NCI-H446 treated with DMSO at 0.1 percent for 48 hours (cell line): Measurements from ENCODE around the gene SYT14.
A peak's percentile ranks its signal among the peaks of the same experiment; 100 is the strongest.
"Not testable (repeated sequence)": the region's sequence is repeated elsewhere in the genome, so short reads cannot be mapped to it uniquely, and the experiment has no call there.

Experiments
- DNase-seq: peaks from one replicate; lab custom pipeline; 2025; lab: John Stamatoyannopoulos, UW

Gene SYT14

DNA sequence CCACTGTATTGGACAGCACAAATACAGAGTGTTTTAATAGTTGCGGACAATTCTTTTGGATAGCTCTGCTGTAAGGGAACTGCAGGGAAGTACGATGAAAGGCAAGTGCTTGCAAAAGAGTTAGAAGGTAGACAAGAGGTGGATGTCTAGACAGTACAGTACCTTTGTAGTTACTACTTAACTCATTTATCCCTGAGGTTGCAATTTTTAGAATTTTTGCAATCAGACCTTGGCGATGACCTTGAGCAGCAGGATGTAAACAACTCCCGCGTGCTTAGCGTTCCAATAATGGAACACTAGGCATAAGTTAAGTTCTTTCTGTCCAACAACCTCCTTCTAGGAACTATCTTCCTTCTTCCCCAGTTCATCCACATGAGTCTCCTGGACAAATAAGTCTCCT is 1.9 kb upstream of the SYT14 start:
- no peak for DNase-seq

DNA sequence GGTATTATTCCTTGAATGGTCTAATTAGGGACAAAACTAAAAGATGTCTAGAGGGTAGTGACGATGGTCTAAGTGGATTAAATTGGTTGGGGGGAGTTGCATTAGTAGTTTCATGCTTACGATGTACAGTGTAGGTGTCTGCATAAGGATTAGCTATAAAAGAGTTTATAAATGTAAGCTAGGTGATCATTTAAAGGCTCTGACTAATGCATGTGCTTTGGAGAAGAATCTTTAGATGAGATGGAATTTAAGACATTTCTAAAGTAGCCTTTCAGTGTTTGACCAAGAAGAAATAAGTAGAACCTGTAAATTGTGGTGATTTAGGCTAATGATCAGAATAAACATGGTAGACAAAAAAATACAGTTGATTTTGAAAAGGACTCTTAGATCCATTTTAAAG is 7.4 kb downstream of the SYT14 start:
- DNase-seq: no peak

DNA sequence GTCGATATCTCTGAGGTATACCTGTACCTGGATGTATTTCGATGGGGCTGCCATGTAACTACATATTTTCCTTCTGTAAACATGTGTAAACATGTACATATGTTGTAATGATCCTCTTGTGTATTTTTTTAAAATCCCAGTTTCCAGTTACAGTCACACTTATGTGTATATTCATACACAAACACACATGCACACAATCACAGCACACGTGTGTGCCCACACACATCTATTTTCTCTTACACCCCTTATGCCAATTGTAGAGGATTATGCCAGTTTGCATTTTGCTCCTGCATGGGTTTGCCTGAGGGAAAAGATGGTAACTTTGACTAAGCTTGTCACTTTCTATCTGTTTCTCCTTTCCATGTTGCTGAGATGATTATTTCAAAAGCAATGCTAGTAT is 10.1 kb downstream of the SYT14 start:
- no peak for DNase-seq

DNA sequence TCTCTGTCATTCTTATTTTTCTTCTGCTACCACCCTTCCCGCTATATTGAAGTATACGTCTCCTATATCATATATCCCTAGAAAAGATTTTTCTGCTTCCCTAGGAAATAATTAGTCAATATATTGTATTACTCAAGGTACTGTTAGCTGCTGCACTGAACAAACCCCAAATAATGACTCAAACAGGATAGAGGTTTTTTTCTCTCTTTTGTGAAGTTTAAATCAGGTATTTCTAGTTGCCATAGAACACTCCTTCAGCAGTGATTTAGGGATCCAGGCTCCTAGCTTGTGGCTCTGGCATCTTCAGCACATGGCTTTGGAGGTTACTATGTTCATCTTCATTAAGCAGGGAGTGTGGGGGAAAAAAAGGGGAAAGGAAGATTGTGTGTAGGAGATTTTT is 18.1 kb downstream of the SYT14 start:
- DNase-seq: no peak

DNA sequence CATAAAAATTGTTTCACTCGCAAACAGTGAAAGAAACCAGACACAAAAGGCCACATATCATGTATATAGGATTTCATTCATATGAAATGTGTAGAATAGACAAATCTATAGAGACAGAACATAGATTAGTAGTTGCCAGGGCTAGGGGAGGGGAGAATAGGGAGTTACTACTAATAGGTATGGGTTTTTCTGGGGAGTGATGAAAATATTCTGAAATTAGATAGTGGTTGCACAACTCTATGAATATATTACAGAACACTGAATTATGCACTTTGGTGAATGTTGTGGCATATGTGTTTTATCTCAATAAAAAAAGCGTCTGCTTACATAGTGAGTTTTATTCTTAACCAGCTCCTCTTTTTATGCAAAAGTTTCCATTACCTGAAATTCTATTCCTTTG is 21.6 kb downstream of the SYT14 start:
- no peak for DNase-seq

DNA sequence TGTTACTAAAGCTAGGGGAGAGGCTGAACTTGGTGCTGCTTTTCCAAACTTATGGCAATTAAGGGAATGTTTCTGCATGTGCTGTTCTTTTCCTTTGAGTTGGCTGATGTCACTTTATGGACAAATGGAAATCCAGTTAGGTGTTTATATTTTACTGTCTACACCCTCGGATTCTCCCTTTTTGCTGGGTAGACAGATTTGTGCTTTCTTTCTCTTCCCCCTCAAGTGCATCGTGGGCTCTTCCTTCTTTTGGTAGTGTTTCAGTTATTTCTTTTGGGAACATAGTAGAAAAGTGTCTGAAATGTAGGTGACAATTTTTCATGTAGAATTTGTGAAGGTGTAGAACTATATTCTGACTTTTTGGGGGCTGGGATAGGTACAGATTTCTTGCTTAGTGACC is 22.9 kb downstream of the SYT14 start:
- no peak for DNase-seq

DNA sequence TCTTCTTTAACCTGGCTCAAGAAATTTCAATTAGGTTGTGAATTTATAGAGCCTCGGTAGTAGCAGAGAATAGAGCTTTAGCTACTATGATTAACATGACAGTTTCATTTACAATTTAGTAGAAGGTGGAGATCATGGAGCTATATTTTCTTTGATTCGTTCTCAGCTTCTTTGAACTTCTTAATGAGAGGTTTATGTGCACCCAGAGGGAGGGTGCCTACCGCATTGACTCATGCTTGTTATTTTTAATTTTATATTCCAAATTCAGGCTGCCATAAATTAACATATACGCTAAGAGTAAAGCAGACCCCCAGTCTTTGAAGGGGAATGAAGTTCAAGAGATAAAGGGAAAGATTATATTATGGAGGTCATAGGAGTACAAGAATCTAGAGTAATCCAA is 24.4 kb downstream of the SYT14 start:
- no peak for DNase-seq

DNA sequence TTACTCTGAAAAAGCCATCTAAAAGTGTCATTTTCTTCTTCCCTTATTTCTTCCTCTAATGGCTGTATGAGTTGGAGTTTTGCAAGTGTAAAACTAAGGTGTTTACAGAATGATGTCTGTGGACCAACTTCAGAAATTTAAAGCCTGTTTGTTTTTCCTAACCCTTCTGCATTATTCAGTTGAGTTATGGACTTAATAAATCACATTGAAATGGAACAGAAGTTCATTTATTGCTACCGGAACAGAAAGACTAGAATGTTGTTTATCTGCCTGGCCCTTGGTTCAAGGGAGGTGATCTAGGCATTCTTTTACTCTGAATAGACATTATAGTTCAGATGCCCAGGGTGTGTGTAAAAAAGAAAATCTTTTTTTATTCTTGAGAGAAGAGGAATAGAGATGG is 24.8 kb downstream of the SYT14 start:
- DNase-seq: no peak

DNA sequence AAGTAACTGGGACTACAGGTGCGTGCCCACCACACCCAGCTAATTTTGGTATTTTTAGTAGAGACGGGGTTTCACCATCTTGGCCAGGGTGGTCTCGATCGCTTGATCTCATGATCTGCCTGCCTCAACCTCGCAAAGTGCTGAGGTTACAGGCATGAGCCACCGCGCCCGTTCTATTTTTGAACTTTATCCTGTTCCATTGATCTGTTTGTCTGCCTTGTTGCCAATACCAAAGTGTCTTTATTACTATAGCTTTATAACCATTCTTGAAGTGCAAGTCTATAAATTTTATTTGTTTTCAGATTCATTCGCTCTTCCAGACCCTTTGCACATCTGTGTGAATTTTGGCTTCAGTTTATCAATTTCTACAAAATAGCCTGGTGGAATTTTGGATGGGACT is 28.0 kb downstream of the SYT14 start:
- no peak for DNase-seq

DNA sequence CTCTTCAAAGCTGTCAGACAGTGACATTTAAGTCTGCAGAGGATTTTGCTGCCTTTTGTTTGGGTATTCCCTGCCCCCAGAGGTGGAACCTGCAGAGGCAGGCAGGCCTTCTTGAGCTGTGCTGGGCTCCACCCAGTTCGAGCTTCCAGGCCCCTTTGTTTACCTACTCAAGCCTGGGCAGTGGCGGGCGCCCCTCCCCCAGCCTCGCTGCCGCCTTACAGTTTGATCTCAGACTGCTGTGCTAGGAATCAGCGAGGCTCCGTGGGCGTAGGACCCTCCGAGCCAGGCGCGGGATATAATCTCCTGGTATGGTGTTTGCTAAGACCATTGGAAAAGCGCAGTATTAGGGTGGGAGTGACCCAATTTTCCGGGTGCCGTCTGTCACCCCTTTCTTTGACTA is 40.7 kb downstream of the SYT14 start:
- DNase-seq: not testable (repeated sequence)

DNA sequence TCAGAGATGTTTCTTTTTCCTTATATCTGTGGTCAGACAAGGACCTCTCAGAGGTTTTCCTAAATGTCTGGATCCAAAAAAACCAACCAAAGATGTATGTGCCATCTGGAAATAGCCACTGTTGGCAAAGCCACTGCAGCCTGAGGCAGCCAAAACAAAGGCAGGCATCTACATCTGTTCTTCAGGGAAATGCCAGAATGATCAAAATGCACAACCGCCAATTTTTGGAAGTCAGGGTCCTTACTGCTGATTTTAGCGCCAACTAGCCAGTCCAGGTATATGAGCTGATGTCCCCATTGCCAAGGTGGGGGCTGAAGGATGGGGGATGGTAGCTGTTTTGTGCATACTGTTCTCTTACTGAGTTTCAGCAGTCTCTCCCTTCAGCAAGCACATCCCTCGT is 45.9 kb downstream of the SYT14 start:
- DNase-seq: peak; percentile 81

DNA sequence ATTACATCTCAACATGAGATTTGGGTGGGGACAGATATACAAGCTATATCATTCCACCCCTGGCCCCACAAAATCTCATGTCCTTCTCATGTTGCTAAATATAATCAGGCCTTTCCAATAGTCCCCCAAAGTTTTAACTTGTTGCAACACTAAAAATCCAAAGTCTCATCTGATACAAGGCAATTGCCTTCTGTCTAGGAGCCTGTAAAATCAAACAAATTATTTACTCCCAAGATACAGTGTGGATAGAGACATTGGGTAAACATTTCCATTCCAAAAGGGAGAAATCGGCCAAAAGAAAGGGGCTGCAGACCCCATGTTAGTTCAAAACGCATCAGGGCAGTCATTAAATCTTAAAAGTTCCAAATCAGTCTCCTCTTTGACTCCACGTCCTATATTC is 47.0 kb downstream of the SYT14 start:
- no peak for DNase-seq

DNA sequence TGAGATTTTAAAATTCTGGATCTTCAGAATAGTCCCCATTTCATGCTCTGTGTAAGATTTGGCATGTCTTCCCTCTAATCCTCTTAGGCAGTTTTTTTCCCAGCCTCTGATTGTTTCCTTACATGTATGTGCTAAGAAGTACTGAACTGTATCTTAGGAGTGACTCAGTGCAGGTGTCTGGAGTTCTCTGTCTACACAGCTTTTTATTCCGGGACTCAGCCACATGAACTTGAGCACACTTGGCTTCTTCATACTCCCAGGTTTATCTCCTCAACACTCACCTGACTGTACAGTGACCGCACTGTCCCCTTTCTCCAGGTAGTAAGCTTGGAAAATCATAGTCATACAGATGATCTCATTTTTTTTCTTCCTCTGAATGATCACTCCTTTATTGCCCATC is 50.7 kb downstream of the SYT14 start:
- no peak for DNase-seq

DNA sequence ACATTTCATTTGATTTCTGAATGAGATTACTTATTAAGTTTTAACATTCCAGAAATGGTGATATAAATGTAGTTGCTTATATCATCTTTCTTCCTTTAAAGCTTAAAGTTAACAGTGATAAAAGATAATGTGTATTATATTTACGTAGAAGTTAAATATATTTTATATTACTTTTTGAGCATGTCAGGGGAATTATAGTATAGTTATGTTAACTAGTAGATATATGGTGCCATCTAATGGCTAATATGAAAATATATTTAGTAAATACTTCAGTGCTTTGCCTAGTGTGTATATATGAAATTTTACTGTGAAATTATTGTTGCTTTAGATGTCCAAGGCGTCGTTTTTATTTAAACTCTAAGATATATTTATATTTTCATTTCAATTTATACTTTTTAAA is 51.5 kb downstream of the SYT14 start:
- DNase-seq: peak; percentile 54

DNA sequence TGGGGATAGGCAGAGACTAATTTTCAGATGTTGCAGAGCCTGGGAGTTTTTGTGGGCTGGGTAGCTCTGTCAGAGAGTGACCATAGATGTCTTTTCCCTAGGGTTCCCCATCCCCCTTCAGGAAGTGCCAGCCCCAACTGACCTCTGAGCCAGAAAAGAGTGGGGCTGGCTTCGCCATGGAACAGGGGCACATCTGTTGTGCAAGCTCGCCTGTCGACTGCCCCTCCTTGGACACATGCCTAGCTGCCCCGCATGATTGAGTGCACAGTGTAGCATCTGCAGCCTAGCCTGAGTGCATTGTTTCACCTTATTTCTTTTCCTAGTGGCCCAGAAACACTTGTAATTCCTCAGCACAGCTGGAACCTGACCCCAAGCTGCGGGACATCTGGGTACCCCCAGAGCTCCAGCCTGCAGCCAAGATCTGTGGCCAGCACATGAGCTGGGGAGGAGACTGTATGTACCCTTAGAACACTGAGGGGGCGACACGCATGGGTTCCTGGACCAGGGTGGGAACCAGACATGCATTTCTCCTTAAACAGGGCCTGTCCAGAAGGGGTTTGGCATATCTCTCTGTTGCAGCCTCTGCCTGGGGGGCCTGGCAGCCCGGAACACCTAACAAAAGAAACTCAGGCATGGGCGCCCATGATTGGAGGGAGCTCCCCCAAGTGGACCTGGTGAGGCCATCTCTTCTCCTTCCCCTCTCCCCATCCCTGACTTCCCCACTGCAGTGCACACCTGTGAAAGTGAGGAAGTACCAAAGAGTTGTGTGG is 55.2 kb downstream of the SYT14 start:
- DNase-seq: no peak

DNA sequence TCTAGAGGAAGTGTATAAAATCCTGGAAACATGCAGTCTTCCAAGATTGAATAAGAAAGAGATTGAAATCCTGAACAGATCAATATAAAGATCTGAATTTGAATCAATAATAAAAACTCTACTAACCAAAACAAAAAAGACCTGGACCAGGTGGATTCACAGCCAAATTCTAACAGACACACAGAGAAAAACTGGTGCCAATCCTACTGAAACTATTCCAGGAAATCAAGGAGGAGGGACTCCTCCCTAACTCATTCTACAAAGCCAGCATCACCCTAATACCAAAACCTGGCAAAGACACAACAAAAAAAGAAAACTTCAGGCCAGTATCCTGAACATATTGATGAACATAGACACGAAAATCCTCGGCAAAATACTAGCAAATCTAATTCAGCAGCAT is 58.3 kb downstream of the SYT14 start:
- DNase-seq: no peak

DNA sequence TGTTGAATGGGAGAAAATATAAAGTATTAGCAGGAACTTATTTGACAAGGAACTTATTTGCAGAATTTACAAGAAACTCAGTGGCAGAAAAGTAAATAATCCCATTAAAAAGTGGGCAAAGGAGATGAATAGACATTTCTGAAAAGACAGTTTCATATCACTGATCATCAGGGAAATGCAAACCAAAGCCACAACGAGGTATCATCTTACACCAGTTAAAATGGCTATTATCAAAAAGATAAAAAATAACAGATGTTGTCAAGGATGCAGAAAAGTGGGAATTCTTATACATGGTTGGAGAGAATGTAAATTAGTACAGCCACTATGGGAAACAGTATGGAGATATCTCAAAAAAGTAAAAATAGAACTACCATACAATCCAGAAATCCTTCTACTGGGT is 61.0 kb downstream of the SYT14 start:
- DNase-seq: no peak

DNA sequence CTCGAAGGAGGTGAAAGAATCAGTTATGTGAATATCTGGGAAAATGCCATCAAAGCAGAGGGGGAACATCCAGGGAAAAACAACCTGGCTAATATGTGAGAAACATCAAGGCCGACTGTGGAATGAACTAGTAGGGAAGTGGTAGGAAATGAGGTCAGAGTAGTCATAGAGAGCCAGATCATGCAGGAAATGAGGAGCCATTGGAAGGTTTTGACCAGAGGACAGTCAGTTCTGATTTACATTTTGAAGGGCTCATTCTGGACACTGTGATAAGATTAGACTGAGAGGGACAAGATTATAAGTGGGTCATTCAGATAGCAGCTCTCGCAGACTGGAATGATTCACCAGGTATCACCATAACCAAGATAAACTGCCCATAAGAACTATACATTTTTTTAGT is 63.7 kb downstream of the SYT14 start:
- no peak for DNase-seq

DNA sequence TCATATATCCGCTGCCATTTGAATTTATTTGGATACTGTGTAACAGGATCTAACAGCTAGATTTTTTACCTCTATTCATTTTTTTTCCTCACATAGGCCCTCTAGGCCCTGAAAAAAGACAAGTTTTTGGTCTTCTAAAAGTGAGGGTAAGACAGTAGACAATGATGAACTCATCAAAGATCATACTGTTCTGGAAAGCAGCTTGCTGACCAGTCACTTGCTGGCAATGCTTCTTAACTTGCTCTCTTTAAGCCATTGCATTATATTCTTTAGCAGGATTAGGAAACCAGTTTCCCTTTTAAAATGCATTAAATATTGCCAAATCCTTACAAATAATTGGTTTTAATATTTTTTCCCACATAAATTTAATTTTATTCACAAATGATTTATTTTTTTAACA is 65.5 kb downstream of the SYT14 start:
- DNase-seq: no peak

DNA sequence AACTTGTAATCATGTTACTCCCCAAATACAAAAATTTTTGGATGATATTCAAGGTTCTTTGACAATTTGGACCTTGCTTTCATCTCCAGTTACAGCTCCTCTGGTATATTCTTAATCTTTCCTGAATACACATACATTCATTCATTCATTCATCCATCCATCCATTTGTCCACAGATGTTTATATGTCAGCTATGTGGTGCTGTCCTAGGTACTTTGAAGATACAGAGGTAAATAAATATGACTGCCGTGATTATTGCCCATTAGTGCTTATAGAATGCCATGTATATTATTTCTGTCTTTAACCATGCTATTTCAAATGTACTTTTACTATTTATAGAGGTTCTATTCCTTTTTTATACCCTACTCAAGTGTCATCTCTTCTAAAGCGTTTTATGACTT is 72.1 kb downstream of the SYT14 start:
- DNase-seq: no peak

DNA sequence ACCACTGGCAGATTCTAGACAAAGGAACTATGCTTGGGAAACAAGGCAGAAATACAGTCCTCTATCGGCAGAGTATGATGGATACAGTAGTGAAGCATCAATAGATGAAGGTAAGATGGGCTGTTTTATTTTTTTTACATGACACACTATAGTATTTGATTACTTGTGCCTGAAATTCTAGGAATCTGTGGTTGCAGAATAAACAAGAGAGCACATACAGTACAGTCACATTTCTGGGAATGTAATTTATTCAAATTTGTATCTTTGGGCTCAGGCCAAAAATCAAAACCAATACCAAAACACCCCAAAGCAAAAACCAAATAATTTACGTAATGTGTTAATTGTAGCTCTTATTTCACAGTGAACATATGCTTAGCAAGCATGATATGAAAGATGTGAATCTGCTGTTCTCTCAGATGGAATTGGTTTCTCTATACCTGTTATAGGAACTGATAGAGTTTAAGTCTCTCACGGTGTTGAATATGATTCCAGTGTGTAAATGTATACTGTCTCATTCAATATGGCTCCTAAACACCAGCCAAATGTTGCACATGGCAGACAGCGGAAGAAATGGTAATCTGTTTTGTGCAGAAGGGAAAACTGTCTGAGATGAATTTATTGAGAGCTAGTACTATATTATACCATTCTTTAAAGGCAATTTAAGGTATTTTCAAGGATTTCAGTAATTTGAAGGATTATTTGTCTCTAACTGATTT is 83.3 kb downstream of the SYT14 start:
- DNase-seq: no peak

DNA sequence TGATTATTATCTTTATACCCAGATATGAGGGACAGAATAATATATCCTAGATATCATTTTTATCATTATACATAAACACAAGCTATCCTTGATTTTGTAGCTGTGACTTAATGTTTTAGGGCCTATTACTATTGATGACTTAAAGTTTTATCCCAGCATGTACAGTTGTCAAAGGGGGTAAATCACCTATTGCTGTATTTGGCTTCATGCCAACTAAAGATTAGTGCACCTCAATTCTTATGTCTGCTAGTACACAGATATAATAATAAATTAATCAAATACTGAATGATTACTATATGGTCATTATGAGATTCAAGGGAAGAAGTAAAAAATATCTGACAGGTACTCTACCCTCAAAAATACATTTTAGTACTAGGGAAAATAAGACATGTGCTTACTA is 84.0 kb downstream of the SYT14 start:
- DNase-seq: no peak

DNA sequence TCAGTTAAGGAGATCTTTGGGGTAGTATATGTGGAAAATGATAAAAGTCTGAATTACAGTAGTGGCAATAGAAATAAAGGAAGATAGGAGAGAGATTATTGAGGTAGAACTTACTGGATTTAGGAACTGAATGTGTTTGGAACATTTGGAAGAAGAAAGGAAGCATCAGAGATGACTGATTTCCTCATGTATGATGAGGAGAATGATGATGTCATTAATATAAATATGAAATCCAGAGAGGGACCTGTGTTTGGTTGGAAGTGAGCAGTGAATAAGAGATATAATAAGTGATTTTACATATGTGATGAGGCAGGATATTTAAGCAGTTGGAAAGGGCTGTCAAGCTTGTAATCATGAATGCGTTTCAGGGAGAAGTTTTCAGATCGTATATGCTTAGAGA is 86.3 kb downstream of the SYT14 start:
- no peak for DNase-seq

DNA sequence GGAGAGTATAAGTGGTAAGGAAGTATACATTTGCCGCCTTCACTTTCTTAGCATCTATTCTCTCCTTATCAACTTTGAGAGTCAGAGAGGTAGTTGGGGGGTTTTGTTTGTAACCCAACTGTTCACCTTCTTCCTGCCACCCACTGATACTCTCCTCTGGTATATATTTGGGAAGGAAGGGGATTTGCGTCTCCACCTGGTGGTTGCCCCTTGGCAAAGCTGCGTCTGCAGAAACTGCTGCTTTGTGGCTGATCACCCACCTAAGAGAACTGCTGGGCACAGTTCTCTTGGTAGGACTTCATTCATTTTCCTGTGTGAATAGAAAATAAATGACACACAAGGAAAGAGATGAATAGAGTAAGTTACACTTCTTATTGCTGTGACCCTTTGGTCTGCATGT is 87.0 kb downstream of the SYT14 start:
- no peak for DNase-seq
